HEK293 (cell line): Measurements from ENCODE around the gene PSORS1C2.

ENCODE experiments used
- CTCF ChIA-PET: fragments of 350-600 bp; formaldehyde crosslinking; extraction: SDS; loops from one replicate; lab custom pipeline; 2021; ENCODE audit warnings: antibody characterized with exemption; lab: Yijun Ruan, JAX
- POLR2A ChIA-PET: fragments of 300-600 bp; formaldehyde crosslinking; extraction: SDS; loops from one replicate; lab custom pipeline; 2020; ENCODE audit warnings: antibody characterized with exemption, inconsistent platforms; lab: Yijun Ruan, JAX
- H3K27ac ChIP-seq: fragments of 200-500 bp; sonication (Bioruptor generic); 2 replicates; pipeline ENCODE4 v1.5.1; 2014; ENCODE audit warnings: low read depth, low read length, control low read depth, inconsistent platforms; ENCODE audit errors: extremely low read depth
- H3K36me3 ChIP-seq, 2 experiments: fragments of 200-500 bp in 1 of 2; sonication (Bioruptor generic) in 1 of 2; 1 replicate in 1 of 2; 2 replicates in 1 of 2; pipeline ENCODE4 v1.5.1; 2014 to 2017; ENCODE audit warnings: inconsistent platforms in 2 of 2, low read length in 2 of 2; ENCODE audit not compliant: control insufficient read depth in 2 of 2, insufficient read depth in 1 of 2
- H3K4me1 ChIP-seq: fragments of 200-500 bp; sonication (Bioruptor generic); 2 replicates; pipeline ENCODE4 v1.5.1; 2014; ENCODE audit warnings: mild to moderate bottlenecking, low read length, inconsistent platforms; ENCODE audit not compliant: control insufficient read depth, insufficient read depth
- H3K4me3 ChIP-seq: 2 replicates; pipeline ENCODE4 v1.5.1; 2011; ENCODE audit warnings: low read depth, mild to moderate bottlenecking, control low read depth, low read length, moderate library complexity
- H3K9me3 ChIP-seq: fragments of 200-500 bp; sonication (Bioruptor generic); 2 replicates; pipeline ENCODE4 v1.5.1; 2014; ENCODE audit warnings: low read depth, low read length, inconsistent platforms; ENCODE audit not compliant: control insufficient read depth, insufficient read depth
- EGR2 ChIP-seq: fragments of 450-650 bp; formaldehyde crosslinking; IDR thresholded peaks from 2 replicates; pipeline ENCODE4 v1.5.1; 2016; ENCODE audit warnings: low read depth, missing biosample characterization, missing genetic modification characterization
- KLF1 ChIP-seq: fragments of 450-650 bp; formaldehyde crosslinking; IDR thresholded peaks from 2 replicates; pipeline ENCODE4 v1.5.1; 2016; ENCODE audit warnings: missing biosample characterization, missing genetic modification characterization
- REST ChIP-seq: fragments of 450-650 bp; formaldehyde crosslinking; IDR thresholded peaks from 2 replicates; pipeline ENCODE4 v1.5.1; 2016; ENCODE audit warnings: missing biosample characterization, missing genetic modification characterization
- SCRT2 ChIP-seq: fragments of 450-650 bp; formaldehyde crosslinking; IDR thresholded peaks from 2 replicates; pipeline ENCODE4 v1.5.1; 2016; ENCODE audit warnings: missing biosample characterization, missing genetic modification characterization
- WT1 ChIP-seq: fragments of 450-650 bp; formaldehyde crosslinking; IDR thresholded peaks from 2 replicates; pipeline ENCODE4 v1.5.1; 2016; ENCODE audit warnings: missing biosample characterization, missing genetic modification characterization
- ZFHX2 ChIP-seq: fragments of 450-650 bp; formaldehyde crosslinking; conservative IDR thresholded peaks from 2 replicates; pipeline ENCODE4 v1.5.1; 2016; ENCODE audit warnings: missing biosample characterization, missing genetic modification characterization
- ZNF121 ChIP-seq: fragments of 450-650 bp; formaldehyde crosslinking; IDR thresholded peaks from 2 replicates; pipeline ENCODE4 v1.5.1; 2016; ENCODE audit warnings: missing biosample characterization, missing genetic modification characterization
- ZNF140 ChIP-seq: fragments of 450-650 bp; formaldehyde crosslinking; IDR thresholded peaks from 2 replicates; pipeline ENCODE4 v1.5.1; 2016; ENCODE audit warnings: missing biosample characterization, missing genetic modification characterization
- ZNF621 ChIP-seq: fragments of 450-650 bp; formaldehyde crosslinking; IDR thresholded peaks from 2 replicates; pipeline ENCODE4 v1.5.1; 2017; ENCODE audit warnings: missing biosample characterization, missing genetic modification characterization
- ZNF639 ChIP-seq: fragments of 450-650 bp; formaldehyde crosslinking; IDR thresholded peaks from 2 replicates; pipeline ENCODE4 v1.5.1; 2016; ENCODE audit warnings: missing biosample characterization, missing genetic modification characterization
- ZSCAN30 ChIP-seq: fragments of 450-650 bp; IDR thresholded peaks from 2 replicates; pipeline ENCODE4 v1.5.1; 2018; ENCODE audit warnings: missing biosample characterization, mild to moderate bottlenecking, missing genetic modification characterization, moderate library complexity

Gene PSORS1C2

GRCh38 chr6:31121131-31121790, 17.6 kb downstream of the PSORS1C2 start:
- H3K27ac ChIP-seq, result no peak overlapping the region
- POLR2A ChIA-PET, result no interaction called here

GRCh38 chr6:31120151-31120915, 18.5 kb downstream of the PSORS1C2 start, which contains the start of gene CDSN:
TSS of gene CDSN (minus strand) at chr6:31120446. CDS start at chr6:31120419, 27 bp downstream.
- no peak within 1 kb of the TSS for H3K4me3 ChIP-seq
- H3K27ac ChIP-seq, result no peak within 1 kb of the TSS
- no peak for TF ChIP-seq ZSCAN30
- TF ChIP-seq ZNF639, result no peak
- peak; percentile 57; the same call in 1 of the 2 replicates for TF ChIP-seq ZFHX2 (tag by site-specific recombination)
- peak; percentile 38; the same call in 1 of the 2 replicates for TF ChIP-seq EGR2 (tag by site-specific recombination)
- no peak for TF ChIP-seq ZNF621 (tag by site-specific recombination)
- no peak for TF ChIP-seq ZNF121 (tag by site-specific recombination)
- H3K4me1 ChIP-seq, result peaks cover 9% of the 10 kb centered on the region
- H3K36me3 ChIP-seq, result no peaks in the 10 kb centered on the region
- ChIA-PET POLR2A (no interaction called here), CTCF (no interaction called here)
- no peaks in the 10 kb centered on the region for H3K9me3 ChIP-seq

More at GRCh38 chr6:31121131-31121790, 17.6 kb downstream of the PSORS1C2 start:
- H3K4me1 ChIP-seq, result peaks cover 10% of the 10 kb centered on the region
- H3K36me3 ChIP-seq, result no peaks in the 10 kb centered on the region
- TF ChIP-seq ZNF140 (tag by site-specific recombination), result no peak
- H3K9me3 ChIP-seq, result no peaks in the 10 kb centered on the region
- H3K4me3 ChIP-seq, result no peak overlapping the region
- CTCF ChIA-PET, result interaction anchor here (0.7 kb wide), 1 partner anchor 299 kb away, joined by 6 read pairs; no protein-coding TSS in a partner anchor

GRCh38 chr6:31118178-31118577, 20.7 kb downstream of the PSORS1C2 start:
- H3K4me3 ChIP-seq, result no peak overlapping the region
- peaks cover 14% of the 10 kb centered on the region for H3K4me1 ChIP-seq
- CTCF ChIA-PET, result interaction anchor here (0.6 to 8.3 kb wide), 9 partner anchors 9 to 1380 kb away, joined by 3 to 60 read pairs (median 3); partner anchors contain the start of genes CCHCR1 and TCF19
- TF ChIP-seq SCRT2 (tag by site-specific recombination) (peak; percentile 91), REST (tag by site-specific recombination) (peak; percentile 63), KLF1 (tag by site-specific recombination) (no peak), WT1 (no peak)
- no peaks in the 10 kb centered on the region for H3K9me3 ChIP-seq
- POLR2A ChIA-PET, result interaction anchor here (0.7 kb wide), 1 partner anchor 45 kb away, joined by 6 read pairs; no protein-coding TSS in a partner anchor
- H3K27ac ChIP-seq, result no peak overlapping the region
- no peaks in the 10 kb centered on the region for H3K36me3 ChIP-seq
